Urinary bladder (tissue), 4 donors: ENCODE measurements around the gene FBXO41. TPM values are rescaled to one million over a fixed set of nuclear protein-coding genes. Genes with fewer than 3 reads are reported as not detected.

Source experiments
- DNase-seq: peaks from one replicate; pipeline ENCODE4 v3.0.0-alpha.2; 2015; ENCODE audit errors: extremely low spot score
- H3K27ac ChIP-seq: one replicate; pipeline ENCODE4 v1.5.1; 2013; ENCODE audit warnings: low read depth, mild to moderate bottlenecking, moderate library complexity
- H3K36me3 ChIP-seq: one replicate; pipeline ENCODE4 v1.6.1; 2013; ENCODE audit warnings: mild to moderate bottlenecking, moderate library complexity; ENCODE audit not compliant: insufficient read depth
- H3K4me1 ChIP-seq: one replicate; pipeline ENCODE4 v1.6.1; 2013; ENCODE audit warnings: mild to moderate bottlenecking, moderate library complexity; ENCODE audit not compliant: insufficient read depth
- H3K4me3 ChIP-seq: one replicate; pipeline ENCODE4 v1.5.1; 2013; ENCODE audit warnings: low read depth, low read length
- WGBS: extraction: QIAGEN DNeasy Blood & Tissue Kit; methylation state at CpG from one replicate; pipeline ENCODE4 v1.1.7; 2013; 5-methylcytosine and 5-hydroxymethylcytosine counted together
- polyA plus RNA-seq: library from polyadenylated mRNA; stranded (reverse); fragments of 200-250 nt; gene quantifications from one replicate; pipeline ENCODE4 v1.2.3, GENCODE V29; 2013
- total RNA-seq: library from RNA; depleted of rRNA; stranded (reverse); fragments of >200 nt; gene quantifications from one replicate; pipeline ENCODE4 v1.2.3, GENCODE V29; 2014
- donor health status: healthy with polysubstance abuse.
- donor health status: healthy.

FBXO41 gene
- total and polyA plus RNA-seq, 2 donors = 0.32 to 1.0 TPM

DNA sequence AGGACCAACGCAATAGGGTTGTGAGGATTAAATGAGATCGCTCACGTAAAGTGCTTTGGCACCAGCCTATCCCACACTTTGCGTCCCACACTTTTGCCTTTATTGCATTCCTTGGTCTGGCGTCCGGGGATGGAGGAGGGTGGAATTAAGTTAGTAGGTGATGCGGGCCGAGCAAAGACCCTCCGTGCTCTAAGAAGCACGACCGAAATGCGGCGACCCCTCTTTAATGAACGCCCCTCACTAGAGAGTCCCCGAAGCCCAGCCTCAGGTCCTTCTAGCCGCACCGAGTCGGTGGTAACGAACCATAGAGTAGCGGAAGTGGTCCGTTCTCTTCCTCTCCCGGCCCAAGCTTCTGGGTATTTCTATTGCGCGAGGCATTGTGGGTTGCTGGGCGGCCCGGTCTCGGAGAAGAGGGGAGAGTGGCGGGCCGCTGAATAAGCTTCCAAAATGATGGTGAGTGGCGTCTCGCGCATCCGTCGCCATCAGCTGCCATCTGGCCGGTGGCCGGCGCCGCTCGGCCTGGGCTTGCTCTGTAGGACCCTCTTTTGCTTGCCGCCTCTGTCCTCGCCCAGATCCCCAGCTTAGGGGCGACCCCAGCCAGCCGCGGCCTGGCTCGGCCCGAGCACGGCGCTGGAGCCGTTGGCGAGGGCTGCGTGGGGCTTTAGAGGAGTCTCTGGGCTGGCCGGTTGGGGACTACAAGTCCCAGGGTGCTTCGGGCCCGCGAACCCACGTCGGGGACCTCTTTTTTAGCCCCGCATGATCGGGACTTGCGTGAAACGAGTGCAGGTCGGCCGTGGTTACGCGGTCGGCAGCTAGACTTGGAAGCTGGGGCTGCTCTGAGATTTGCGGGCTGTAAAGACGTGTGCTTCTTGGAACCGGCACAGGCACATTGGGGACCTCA lies 50.1 kb downstream of the FBXO41 start, which contains the start of gene CCT7:
Gene CCT7 (plus strand): TSS at position 377 of the 901 bp plus-strand sequence. CDS start 71 bp downstream, at position 448.
- WGBS = under 1% methylated on average over 69 of the region's 69 CpGs
- H3K4me1 ChIP-seq = peaks cover 3% of the 10 kb centered on the region

DNA sequence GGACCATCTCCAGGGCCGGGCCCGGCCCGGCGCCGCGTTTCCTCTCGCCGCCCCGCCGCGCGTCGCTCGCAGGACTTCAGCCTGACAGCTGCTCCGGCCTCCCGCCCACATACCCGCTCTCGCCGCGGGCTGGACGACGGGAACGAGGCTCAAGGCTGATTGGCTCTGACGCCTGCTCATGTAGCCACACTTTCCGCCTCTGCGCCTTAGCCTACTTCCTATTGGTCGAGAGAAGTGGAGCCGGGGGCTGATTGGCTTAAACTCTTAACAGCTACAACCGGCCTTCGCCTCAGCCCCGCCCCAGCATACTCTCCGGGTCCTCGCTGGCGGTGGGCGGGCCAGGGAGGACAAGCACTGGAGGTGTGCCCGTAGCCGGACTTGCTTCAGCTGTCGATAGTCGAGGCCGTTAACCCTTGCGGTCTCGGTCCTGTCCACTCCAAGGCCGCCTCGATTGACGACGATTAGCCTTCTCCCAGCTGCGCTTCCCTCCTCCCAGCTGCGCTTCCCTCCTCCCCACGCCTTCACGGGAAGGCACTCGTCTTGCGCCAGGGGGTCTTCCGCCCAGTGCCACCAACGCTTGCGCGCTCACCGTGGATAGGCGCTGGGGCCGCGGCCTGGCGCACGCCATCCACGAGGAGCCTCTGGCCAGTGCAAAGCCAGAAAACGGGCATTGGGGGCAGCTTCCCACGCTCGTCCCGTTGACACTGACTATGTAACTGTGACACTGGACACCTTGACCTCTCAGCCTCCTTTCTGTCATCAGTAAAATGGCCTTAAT lies 50.9 kb downstream of the FBXO41 start, which contains the start of gene PRADC1:
Gene PRADC1 (minus strand): TSS at position 86 of the 778 bp plus-strand sequence. CDS start 79 bp downstream, at position 7.
- Histone ChIP-seq H3K4me1 (peaks cover 3% of the 10 kb centered on the region), H3K27ac (peak within 1 kb of the TSS; percentile 38), H3K36me3 (no peaks in the 10 kb centered on the region), H3K4me3 (peak within 1 kb of the TSS; percentile 71)
- WGBS = under 1% methylated on average over 67 of the region's 67 CpGs
- peak; percentile 99 for DNase-seq

More for the DNA sequence above, 50.1 kb downstream of the FBXO41 start, which contains the start of gene CCT7:
- Histone ChIP-seq H3K36me3 (no peaks in the 10 kb centered on the region), H3K4me3 (peak within 1 kb of the TSS; percentile 71), H3K27ac (peak within 1 kb of the TSS; percentile 85)
- peak; percentile 85 for DNase-seq

GRCh38 chr2:73232403-73233153 lies 51.7 kb downstream of the FBXO41 start:
- WGBS = 1% methylated on average over 37 of the region's 37 CpGs
- no peak for DNase-seq
- peak overlapping the region; percentile 71 for H3K4me3 ChIP-seq
- peaks cover 3% of the 10 kb centered on the region for H3K4me1 ChIP-seq
- H3K27ac ChIP-seq = no peak overlapping the region
- H3K36me3 ChIP-seq = no peaks in the 10 kb centered on the region

DNA sequence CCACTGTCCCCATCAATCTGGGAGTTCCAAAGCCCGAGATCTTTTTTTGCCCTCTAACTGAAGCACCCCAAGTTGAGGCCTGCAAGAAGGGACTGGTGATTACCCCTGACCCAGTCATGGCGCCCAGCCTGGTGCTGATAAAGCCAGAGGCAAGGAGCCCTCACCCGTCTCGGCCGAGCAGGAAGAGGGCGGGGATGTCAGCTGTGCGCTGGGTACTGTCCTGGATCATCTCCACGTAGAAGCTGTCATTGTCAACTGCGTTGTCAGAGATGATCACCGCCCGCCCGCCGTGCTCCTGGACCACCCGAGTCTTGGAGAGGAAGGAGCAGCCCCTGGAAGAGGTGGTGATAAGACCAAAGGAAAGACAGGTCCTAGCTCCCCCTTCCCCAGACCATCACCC lies 55.6 kb downstream of the FBXO41 start:
- no peaks in the 10 kb centered on the region for H3K36me3 ChIP-seq
- no peak overlapping the region for H3K4me3 ChIP-seq
- no peaks in the 10 kb centered on the region for H3K4me1 ChIP-seq
- no peak overlapping the region for H3K27ac ChIP-seq
- no peak for DNase-seq
- WGBS = 80% methylated on average over 14 of the region's 14 CpGs

- H3K27ac ChIP-seq = no peak overlapping the region
- H3K36me3 ChIP-seq = no peaks in the 10 kb centered on the region
- H3K4me1 ChIP-seq = no peaks in the 10 kb centered on the region
- H3K4me3 ChIP-seq = no peak overlapping the region
- WGBS = 85% methylated on average over 3 of the region's 3 CpGs
- no peak for DNase-seq
Observed at GRCh38 chr2:73227086-73227485, 57.2 kb downstream of the FBXO41 start.

DNA sequence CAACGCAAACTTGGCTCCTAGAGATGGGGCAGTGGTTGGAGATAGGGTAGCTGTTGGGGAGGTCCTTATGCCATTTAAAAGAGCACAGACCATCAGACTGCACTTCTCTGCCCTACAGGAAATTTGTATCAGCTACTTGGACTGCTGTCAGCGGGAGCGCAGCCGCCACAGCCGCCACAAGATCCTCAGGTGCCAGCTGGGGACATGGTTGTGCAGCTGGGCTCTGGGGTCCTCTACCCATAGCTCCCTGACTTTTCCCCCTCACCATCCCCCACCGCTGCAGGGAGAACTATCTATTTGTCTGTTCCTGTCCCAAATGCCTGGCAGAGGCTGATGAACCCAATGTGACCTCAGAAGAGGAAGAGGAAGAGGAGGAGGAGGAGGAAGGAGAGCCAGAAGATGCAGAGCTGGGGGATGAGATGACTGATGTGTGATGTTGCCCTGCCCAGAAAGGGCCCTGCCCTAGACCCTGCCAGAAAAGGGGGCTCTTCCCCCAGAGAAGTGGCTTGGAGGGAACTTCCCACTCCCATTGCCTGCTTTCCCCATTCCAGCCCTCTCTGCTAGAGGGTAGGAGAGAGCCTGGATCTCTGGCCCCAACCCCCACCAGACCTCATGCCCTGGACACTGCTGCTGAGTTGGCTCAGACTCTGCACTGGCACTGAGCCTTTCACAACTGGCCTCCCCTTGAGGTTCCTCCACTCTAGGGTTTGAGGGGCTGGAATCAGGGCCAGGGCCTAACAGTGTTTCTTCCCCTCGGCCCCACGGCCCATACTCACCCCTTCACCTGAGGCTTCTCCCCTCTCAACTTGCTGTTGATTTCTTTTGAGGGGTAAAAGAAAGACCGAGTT lies 58.5 kb downstream of the FBXO41 start:
- Histone ChIP-seq H3K36me3 (no peaks in the 10 kb centered on the region), H3K4me3 (no peak overlapping the region), H3K4me1 (no peaks in the 10 kb centered on the region), H3K27ac (no peak overlapping the region)
- DNase-seq = no peak
- 77% methylated on average over 9 of the region's 9 CpGs for WGBS

DNA sequence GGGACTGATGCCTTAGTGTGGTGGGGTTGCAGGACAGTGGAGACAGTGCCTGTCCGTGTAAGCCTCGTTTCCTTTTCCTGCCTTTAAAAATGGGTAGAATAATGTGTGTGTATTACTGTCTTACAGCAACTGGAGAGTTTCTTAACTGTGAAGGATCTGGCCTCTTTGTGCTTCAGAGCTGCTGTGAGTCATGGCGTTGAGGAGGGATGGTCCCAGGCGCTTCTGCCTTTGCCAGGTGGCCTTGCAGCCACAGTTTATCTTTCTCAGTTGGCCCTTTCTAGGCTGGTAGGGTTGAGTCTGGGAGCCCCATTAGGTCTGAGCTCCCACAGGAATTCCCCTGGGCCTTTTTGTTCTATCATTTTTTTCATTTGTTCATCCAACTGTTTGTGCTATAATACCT lies 60.5 kb downstream of the FBXO41 start:
- H3K27ac ChIP-seq = no peak overlapping the region
- no peak overlapping the region for H3K4me3 ChIP-seq
- 88% methylated on average over 4 of the region's 4 CpGs for WGBS
- H3K4me1 ChIP-seq = no peaks in the 10 kb centered on the region
- H3K36me3 ChIP-seq = no peaks in the 10 kb centered on the region
- DNase-seq = no peak

DNA sequence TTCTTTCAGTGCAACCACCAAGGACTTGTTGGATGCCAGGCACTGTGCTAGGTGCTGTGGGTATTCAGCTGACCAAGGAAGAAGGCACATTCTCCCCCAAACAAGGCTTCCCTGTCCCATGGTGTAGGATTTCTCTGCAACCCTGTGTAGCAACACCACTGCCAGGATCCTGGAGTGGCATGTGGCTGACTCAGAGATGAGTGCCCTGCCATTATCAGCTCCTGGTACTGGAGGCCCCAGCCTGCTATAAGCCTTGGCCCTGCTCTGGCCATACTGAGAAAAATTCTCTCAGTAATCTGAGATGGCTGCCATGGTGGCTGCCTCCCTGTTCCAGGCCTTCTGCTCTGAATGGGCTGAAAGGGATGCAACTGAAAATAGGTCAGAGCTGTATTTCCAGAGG lies 66.0 kb downstream of the FBXO41 start:
- DNase-seq = no peak
- Histone ChIP-seq H3K4me3 (no peak overlapping the region), H3K36me3 (no peaks in the 10 kb centered on the region)

DNA sequence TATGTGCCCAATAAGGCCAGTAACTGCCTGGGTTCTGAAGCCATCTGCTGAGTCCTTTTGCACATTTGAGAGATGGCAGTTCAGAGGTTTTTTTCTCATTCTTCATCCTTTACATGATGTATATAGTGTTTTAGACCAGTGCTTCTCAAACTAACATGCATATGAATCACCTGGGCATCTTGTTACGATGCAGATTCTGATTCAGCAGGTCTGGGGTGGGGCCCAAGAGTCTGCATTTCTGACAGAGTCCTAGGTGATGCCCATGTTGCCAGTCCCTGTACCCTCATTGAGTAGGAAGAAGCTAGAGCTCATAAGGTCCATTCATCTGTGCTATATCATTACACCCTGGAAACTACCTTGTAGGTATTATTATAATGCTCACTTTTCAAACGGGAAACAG lies 66.5 kb downstream of the FBXO41 start:
- 85% methylated on average over 2 of the region's 2 CpGs for WGBS
- Histone ChIP-seq H3K27ac (no peak overlapping the region), H3K36me3 (no peaks in the 10 kb centered on the region)

More for the DNA sequence above, 66.0 kb downstream of the FBXO41 start:
- Histone ChIP-seq H3K27ac (no peak overlapping the region), H3K4me1 (no peaks in the 10 kb centered on the region)

GRCh38 chr2:73217160-73217559 lies 67.1 kb downstream of the FBXO41 start:
- no peak overlapping the region for H3K27ac ChIP-seq
- H3K4me1 ChIP-seq = no peaks in the 10 kb centered on the region
- DNase-seq = no peak
- no peaks in the 10 kb centered on the region for H3K36me3 ChIP-seq
- 91% methylated on average over 5 of the region's 5 CpGs for WGBS
- no peak overlapping the region for H3K4me3 ChIP-seq

More for the DNA sequence above, 66.5 kb downstream of the FBXO41 start:
- Histone ChIP-seq H3K4me3 (no peak overlapping the region), H3K4me1 (no peaks in the 10 kb centered on the region)
- no peak for DNase-seq

- H3K27ac ChIP-seq = no peak overlapping the region
- H3K4me3 ChIP-seq = no peak overlapping the region
- 72% methylated on average over 4 of the region's 4 CpGs for WGBS
- DNase-seq = no peak
- H3K4me1 ChIP-seq = no peaks in the 10 kb centered on the region
- H3K36me3 ChIP-seq = no peaks in the 10 kb centered on the region
Observed at GRCh38 chr2:73215254-73215653, 69.0 kb downstream of the FBXO41 start.

- Histone ChIP-seq H3K36me3 (no peaks in the 10 kb centered on the region), H3K27ac (peak within 1 kb of the TSS; percentile 48), H3K4me3 (peak within 1 kb of the TSS; percentile 90), H3K4me1 (no peaks in the 10 kb centered on the region)
- WGBS = under 1% methylated on average over 64 of the region's 64 CpGs
- peak; percentile 53 for DNase-seq
Observed at GRCh38 chr2:73214120-73215035, 69.9 kb downstream of the FBXO41 start, which contains the start of gene SMYD5. SMYD5 (plus strand) TSS chr2:73214245; CDS start chr2:73214267, 22 bp downstream.
